Neutrophil (primary cell): ENCODE measurements around the gene CNTD1.

Experiments used
- H3K27ac ChIP-seq: fragments of 200-600 bp; sonication (generic); 2 replicates; pipeline ENCODE4 v1.5.1; 2016; ENCODE audit warnings: mild to moderate bottlenecking, moderate library complexity
- H3K27me3 ChIP-seq: fragments of 200-600 bp; sonication (generic); 2 replicates; pipeline ENCODE4 v1.6.0; 2016; ENCODE audit warnings: mild to moderate bottlenecking
- H3K36me3 ChIP-seq: fragments of 200-600 bp; sonication (generic); 2 replicates; pipeline ENCODE4 v1.5.1; 2017
- H3K4me1 ChIP-seq, 2 experiments: fragments of 200-600 bp in 1 of 2; sonication (generic) in 1 of 2; 1 replicate in 1 of 2; 2 replicates in 1 of 2; pipeline versions ENCODE4 v1.5.1 to v1.6.1; 2013 to 2016; ENCODE audit warnings: low read depth in 1 of 2, low read length in 1 of 2, mild to moderate bottlenecking in 1 of 2, moderate library complexity in 1 of 2; ENCODE audit not compliant: control insufficient read depth in 1 of 2, insufficient read depth in 1 of 2
- H3K4me3 ChIP-seq, 2 experiments: fragments of 200-600 bp in 1 of 2; sonication (generic) in 1 of 2; 1 replicate in 1 of 2; 2 replicates in 1 of 2; pipeline ENCODE4 v1.5.1; 2013 to 2016; ENCODE audit warnings: low read depth in 1 of 2, low read length in 1 of 2, mild to moderate bottlenecking in 1 of 2, moderate library complexity in 1 of 2
- H3K9me3 ChIP-seq: fragments of 200-600 bp; sonication (generic); 2 replicates; pipeline ENCODE4 v1.5.1; 2016
- TF ChIP-seq, protein P1 (sequence below): fragments of 200-600 bp; sonication (generic); IDR thresholded peaks from 2 replicates; pipeline ENCODE4 v1.5.1; 2016; ENCODE audit warnings: antibody characterized with exemption

Gene CNTD1

DNA sequence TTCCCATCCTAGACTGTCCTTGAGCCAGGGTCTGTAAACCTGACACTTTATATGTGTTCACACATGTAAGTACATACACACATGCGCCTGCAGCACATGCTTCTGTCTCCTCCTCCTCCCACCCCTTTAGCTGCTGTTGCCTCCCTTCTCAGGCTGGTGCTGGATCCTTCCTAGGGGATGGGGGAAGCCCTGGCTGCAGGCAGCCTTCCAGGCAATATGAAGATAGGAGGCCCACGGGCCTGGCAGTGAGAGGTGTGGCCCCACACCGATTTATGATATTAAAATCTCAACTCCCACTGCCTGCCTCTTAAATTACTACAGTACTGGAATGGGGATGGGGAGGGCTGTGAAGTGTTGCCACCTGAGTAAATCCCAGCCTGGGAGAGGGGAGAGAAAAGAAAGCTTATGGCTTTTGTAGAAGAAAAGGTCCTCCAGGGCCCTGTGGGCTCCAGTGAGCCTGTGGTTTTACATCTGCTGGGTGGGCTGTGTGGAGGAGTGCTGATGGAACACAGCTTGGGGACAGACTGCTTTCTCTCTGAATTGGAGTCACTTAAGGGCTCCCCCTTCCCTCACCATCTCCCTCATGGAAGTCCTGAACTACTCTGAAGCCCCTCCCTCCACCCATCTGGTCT lies 19.2 kb upstream of the CNTD1 start:
- TF ChIP-seq, protein P1, sequence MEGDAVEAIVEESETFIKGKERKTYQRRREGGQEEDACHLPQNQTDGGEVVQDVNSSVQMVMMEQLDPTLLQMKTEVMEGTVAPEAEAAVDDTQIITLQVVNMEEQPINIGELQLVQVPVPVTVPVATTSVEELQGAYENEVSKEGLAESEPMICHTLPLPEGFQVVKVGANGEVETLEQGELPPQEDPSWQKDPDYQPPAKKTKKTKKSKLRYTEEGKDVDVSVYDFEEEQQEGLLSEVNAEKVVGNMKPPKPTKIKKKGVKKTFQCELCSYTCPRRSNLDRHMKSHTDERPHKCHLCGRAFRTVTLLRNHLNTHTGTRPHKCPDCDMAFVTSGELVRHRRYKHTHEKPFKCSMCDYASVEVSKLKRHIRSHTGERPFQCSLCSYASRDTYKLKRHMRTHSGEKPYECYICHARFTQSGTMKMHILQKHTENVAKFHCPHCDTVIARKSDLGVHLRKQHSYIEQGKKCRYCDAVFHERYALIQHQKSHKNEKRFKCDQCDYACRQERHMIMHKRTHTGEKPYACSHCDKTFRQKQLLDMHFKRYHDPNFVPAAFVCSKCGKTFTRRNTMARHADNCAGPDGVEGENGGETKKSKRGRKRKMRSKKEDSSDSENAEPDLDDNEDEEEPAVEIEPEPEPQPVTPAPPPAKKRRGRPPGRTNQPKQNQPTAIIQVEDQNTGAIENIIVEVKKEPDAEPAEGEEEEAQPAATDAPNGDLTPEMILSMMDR, result no peak
- Histone ChIP-seq H3K9me3 (no peaks in the 10 kb centered on the region), H3K27ac (no peak overlapping the region), H3K4me3 (no peak overlapping the region), H3K36me3 (peaks cover 56% of the 10 kb centered on the region), H3K27me3 (peaks cover 55% of the 10 kb centered on the region), H3K4me1 (peaks cover 8 to 12% of the 10 kb centered on the region in 2 experiments)

DNA sequence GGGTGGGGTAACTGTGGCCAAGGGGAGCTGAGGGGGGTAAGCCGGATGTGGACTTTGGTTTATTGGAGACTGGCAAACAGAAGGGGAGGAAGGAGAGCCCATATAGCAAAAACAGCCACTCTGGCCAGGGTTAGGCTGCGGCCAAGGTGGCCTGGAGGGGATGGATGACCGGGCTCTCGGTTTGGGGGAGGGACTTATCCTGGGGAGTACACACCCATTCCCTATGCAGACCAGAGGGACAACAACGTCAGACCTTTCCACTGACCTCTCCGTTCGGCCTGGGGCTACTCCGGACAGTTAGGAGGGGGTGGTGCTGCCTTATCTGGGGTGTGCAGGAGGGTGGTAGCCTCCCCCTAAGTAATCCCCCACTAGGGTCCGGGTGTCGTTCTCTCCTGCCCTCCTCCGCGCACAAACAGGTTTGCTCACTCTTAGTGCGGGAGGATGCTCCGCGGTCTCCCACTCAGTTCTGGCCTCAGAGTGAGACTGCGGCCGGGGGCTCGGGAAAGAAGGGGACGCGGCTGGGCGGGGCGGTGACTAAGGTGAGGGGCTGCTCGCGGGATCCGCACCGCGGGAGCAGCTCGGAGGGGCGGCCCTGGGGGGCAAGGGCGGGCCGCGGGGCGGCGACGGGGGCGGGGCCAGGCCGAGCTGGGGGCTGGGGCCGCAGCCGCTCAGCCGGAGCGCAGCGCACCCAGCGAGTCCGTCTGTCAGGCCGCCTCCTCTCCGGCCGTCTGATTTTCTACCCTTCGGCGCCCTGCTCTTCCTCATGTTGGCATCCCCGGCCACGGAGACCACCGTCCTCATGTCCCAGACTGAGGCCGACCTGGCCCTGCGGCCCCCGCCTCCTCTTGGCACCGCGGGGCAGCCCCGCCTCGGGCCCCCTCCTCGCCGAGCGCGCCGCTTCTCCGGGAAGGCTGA lies 18.5 kb upstream of the CNTD1 start, which contains the start of gene WNK4:
Gene WNK4, plus strand, starts transcription at position 675 of the 915 bp plus-strand sequence. Its CDS starts 89 bp downstream, at position 764.
- TF ChIP-seq, protein P1, result no peak
- Histone ChIP-seq H3K4me3 (no peak within 1 kb of the TSS), H3K27ac (no peak within 1 kb of the TSS), H3K4me1 (peaks cover 8 to 19% of the 10 kb centered on the region in 2 experiments), H3K36me3 (peaks cover 51% of the 10 kb centered on the region), H3K27me3 (peaks cover 62% of the 10 kb centered on the region), H3K9me3 (no peaks in the 10 kb centered on the region)

DNA sequence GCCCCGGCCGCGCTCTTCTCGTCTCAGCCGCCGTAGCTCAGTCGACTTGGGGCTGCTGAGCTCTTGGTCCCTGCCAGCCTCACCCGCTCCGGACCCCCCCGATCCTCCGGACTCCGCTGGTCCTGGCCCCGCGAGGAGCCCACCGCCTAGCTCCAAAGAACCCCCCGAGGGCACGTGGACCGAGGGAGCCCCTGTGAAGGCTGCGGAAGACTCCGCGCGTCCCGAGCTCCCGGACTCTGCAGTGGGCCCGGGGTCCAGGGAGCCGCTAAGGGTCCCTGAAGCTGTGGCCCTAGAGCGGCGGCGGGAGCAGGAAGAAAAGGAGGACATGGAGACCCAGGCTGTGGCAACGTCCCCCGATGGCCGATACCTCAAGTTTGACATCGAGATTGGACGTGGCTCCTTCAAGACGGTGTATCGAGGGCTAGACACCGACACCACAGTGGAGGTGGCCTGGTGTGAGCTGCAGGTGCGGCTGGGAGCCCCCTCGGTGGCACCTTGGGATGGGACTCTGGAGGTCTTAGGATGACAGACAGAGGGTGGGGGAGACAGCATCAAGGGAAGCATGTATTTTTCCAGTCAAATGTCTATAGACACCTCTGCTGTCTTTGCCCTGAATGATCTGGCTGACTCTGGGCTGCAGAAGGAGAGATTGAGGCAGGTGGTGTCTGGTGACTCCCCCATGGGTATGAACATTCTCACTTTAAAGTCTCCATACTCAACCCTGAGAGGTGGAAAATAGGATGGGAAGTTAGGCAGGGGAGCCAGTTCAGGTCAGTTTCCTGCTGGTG lies 17.6 kb upstream of the CNTD1 start:
- Histone ChIP-seq H3K27me3 (peaks cover 71% of the 10 kb centered on the region), H3K4me1 (peaks cover 8 to 21% of the 10 kb centered on the region in 2 experiments), H3K27ac (no peak overlapping the region), H3K4me3 (no peak overlapping the region), H3K9me3 (no peaks in the 10 kb centered on the region), H3K36me3 (peaks cover 43% of the 10 kb centered on the region)
- TF ChIP-seq, protein P1, result no peak

DNA sequence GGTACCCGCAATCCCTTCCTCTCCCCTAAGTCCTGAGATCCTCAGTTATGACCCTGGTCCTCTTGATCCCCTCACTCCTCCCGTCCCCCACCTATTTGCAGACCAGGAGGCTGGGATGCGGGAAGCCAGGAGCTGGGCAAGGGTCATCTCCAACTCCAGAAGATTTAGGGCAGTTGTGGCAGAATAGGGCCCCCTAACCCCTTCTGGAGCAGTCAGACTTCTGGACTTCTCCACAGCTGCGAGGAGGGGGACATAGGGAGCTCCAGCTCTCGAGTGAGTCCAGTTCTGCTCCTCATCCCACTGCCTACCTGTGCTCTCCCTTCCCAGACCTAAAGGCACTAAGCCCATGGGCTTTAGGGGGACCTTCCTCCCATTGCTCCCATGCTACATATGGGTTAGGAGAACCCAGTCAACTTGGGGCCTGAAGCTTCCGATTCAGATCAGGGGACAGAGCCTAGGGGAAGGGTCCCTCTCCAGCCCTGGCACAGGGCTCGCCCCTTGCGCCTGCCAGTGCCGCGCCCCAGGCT lies 17.0 kb upstream of the CNTD1 start:
- peaks cover 8 to 21% of the 10 kb centered on the region in 2 experiments for H3K4me1 ChIP-seq
- H3K9me3 ChIP-seq, result no peaks in the 10 kb centered on the region
- TF ChIP-seq, protein P1, result no peak
- peaks cover 36% of the 10 kb centered on the region for H3K36me3 ChIP-seq
- H3K4me3 ChIP-seq, result no peak overlapping the region
- H3K27ac ChIP-seq, result no peak overlapping the region
- peaks cover 77% of the 10 kb centered on the region for H3K27me3 ChIP-seq
